ENCODE measurements around the gene TMEM74B.
"Not testable (repeated sequence)": the region's sequence is repeated elsewhere in the genome, so short reads cannot be mapped to it uniquely, and the experiment has no call there.

Gene TMEM74B

DNA sequence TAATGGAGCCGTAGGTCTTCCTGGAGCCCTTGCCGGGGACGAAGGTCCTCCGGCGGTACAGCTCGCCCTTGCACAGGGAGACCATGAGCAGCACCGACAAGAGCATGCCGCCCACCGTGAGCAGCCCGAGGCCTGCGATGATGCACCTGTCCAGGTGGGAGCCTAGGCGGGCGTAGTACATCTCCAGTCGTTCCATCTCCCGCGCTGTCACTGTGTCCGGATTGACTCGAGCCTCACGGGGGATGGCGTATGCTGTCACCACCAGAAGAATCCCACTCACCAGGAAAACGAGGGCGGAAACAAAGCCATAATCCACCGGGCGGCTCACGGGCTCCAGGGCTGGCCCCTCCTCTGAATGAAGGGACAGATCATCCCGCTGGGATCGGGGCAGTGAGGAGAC lies 3.8 kb downstream of the TMEM74B start:
- no peak for FAIRE-seq
- no peak for DNase-seq (ENCODE audit: low spot score)

DNA sequence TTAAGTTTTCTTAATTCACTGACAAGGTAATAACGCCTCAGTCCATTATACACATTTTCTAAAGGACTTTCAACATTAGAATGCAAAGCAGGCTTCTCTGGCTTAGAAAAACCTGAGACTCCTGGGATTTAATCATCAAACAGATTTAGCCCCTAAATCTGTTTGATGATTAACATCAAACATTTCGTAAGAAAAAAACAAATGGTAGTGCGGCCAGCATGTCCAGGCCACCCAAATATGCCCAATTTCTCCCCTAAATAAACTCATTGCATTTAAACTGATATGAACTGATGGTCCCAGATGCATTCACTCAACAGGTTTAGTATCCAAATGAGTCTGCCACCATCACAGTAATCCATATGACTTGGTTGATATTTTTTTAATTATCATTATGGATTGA lies 6.2 kb downstream of the TMEM74B start:
- DNase-seq (ENCODE audit: low spot score): no peak
- FAIRE-seq: no peak

DNA sequence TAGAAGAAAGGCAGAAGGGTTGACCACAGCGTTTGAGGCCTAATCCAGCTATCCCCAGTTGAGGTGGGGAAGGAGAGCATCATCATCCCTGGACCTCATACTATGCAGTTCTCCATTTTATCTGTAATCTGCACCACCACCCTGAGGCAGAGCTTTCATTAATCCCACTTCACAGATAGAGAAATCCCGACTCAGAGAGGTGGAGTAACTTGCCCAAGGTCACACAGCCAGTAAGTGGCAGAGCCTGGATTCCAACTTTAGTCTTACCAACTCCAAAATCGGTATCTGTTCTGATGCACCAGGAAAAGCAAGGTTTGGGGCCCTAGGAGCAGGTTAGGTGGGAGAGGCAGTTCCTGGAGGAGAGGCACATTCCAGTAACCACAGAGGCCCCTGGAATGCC lies 6.7 kb downstream of the TMEM74B start:
- DNase-seq (ENCODE audit: low spot score) (no peak), FAIRE-seq (no peak)

DNA sequence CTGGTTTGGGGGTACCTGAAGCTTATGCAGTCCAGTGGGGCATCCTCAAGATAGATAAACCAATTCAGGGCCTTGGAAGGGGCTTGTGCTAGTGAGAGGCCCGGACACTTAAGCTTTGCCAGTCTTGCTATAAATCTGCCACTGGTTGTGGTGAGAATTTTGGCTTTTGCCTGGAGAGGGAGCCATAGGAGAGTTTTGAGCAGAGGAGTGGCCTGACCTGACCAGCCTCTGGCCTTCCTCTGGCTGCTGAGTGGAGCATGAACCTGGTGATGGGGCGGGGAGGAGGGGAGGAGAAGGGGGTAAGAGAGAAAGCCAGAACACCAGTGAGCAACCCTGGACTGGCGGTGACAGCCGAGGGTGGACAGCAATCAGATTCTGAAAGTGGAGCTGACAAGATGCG lies 7.1 kb downstream of the TMEM74B start:
- DNase-seq (ENCODE audit: low spot score) (peak; percentile 15), FAIRE-seq (no peak)

DNA sequence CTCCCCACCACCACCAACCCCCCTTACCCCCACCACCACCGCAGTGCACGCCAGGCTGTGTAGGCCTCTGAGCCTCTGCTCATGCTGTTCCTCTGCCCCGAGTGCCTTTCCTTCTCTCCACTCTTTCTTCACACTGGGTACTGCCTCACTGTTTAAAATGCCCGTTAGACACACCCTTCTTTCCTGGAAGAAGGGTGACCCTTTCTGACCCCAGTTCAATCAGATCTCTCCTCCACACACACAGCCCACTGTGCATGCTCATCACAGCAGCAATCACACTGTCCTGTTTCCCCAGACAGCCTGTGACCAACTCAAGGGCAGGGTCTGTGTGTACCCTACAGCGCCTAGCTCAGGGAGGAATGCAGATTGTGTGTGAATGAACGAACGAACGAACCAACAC lies 10.0 kb downstream of the TMEM74B start:
- DNase-seq (ENCODE audit: low spot score): no peak
- no peak for FAIRE-seq

DNA sequence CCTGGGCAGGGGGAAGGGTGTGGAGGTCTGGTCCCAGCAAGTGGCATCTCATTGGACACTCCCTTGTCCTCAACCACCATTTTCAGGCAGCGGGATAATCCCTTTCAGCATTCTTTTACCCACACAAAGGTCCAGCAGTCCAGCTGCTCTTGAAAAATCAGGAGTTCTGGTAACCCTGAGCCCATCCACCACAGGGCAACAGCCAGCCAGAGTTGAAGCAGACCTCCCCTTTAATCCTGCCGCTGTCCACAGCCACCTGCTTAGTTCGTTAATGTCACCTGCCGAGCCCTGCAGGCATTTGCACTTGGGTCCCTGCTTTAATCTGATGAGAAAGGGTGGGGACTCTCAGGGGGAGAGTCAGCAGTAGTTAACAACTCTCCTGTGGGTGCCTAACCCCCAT lies 11.1 kb downstream of the TMEM74B start:
- FAIRE-seq: no peak
- DNase-seq (ENCODE audit: low spot score): no peak

DNA sequence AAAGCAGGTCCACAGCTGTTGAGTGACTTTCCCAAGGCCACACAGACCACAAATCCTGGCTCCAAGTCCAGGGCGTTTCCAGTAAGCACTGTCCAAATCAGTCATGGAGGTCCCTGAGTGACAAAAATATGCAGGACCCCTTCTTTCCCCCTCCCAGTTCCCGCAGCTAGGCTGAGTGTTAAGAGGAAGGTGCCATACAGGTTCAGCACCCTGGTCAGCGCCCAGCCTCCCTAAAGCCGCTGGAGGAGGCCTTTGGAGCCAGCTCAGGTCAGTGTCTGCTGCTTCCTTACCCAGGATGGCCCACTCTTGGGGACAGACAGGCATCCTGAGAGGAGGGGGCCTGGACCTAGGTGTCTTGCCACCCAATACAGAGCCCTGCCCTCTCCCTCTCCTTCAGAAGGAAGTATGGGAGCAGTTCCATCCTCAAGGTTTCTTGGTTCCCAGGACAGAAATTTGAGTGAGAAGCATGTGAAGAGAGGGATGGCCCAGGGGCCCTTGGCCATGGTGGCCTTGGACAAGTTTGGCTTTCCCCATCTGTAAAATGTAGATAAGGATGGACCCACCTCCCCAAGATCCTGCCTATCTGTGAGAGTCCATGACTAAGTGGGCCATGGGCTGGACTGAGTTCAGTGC lies 13.2 kb downstream of the TMEM74B start:
- DNase-seq (ENCODE audit: low spot score) (peak; percentile 39), FAIRE-seq (no peak)

DNA sequence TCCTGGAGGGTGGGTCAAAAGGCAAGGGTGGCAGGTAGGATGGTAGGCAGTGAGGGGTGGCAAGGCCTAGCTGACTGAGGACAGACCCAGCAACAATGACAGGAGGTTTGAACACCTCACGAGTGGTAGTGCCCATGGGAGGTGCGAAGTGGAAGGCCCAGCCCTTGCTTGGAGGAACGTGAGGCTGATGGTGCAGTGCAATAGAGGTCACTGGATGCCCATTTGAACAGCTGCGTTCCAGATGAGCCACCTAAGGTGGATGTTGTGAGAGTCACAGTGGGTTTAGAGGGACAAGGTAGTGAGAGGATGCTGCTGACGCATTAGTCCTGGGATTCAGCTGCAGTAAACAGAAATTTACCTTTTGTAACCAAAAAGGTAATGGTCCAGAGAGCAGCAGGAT lies 15.6 kb downstream of the TMEM74B start:
- no peak for DNase-seq (ENCODE audit: low spot score)
- FAIRE-seq: no peak

DNA sequence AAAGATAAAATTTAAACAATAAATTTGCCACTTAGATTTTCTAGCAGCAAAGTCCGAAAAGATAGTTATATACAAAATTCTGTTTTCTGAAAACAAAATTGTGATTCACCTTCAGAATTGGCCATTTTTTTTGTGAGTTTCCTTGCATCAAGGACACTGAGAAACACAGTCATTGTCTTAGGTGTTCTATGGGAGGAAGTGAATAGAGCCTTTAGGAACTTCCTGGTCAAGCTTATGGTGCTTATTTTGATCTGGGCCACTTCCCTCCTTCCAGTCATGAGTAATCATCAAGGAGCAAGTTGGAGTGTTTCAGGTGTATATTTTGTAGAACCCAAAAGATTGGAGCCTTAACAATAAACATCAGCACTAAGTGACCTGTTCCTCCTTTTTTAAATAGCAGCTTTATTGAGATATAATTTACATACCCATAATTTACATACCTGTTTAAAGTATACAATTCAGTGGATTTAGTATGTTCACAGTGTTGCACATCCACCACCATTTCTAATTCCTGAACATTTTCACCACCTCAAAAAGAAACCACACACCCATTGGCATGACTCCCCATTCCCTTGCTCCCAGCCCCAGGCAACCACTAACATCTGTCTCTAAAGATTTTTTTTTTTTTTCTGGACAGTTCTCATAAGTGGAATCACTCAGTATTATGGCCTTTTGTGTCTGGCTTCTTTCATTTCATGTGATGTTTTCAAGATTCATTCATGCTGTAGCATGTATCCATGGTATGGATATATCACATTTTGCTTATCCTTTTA lies 17.6 kb downstream of the TMEM74B start:
- DNase-seq (ENCODE audit: low spot score) (no peak), FAIRE-seq (no peak)

DNA sequence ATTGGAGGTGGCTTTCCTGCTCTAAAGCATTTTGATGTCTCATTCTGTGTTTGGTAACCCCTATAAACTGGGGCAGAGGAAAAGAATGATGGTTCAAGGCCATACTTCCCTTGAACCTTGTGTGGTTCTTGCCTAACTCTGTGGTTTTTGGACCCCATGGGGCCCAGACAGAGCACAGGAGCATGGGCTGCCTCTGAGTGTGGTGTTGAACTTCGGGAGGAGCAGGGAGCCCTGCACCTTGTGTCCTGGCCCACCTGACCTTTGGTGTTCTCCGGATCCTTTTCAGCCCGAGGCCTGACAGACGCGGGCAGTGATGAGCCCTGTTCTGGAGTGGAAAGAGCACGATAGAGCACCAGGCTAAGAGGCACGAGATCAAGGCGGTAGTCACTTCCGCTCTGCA lies 18.8 kb downstream of the TMEM74B start:
- FAIRE-seq: no peak
- no peak for DNase-seq (ENCODE audit: low spot score)

DNA sequence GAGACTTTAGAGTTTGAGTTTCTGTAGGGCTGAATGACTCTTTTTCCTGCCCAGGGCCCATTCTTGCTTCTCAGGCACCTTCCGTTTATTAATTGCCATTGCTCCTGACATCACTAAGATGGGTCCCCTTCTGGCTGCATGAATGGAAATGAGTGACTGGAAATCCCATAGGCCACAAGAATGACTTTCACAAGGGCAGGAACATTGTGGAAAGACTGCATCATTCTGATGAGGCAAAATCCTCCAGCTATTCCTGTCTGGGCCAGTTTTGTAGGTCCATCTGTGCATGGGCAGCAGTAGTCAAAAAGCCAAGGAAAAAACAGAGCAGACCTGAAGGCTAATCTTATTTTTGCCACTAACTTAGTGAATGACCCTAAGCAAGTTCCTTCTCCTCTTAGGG lies 19.3 kb downstream of the TMEM74B start:
- FAIRE-seq: no peak
- no peak for DNase-seq (ENCODE audit: low spot score)

DNA sequence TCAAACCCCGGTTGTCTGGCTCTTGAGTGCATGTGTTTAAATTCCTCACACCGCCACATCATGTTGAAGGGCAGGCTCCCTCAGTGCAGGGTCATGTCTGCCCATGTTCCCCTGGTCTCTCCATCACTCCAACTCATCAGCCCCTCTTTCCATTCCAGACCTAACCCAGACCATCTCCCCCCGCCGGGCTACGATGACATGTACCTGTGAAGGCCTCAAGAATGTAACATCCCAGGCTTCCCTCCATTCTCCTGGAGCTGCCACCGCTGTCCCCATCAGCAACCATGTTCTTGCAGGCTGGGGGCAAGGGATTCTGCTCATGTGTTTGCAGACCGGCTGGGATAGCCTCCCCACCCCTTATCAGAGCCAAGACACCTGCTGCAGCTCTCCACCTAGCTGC lies 19.9 kb downstream of the TMEM74B start:
- FAIRE-seq (no peak), DNase-seq (ENCODE audit: low spot score) (no peak)

DNA sequence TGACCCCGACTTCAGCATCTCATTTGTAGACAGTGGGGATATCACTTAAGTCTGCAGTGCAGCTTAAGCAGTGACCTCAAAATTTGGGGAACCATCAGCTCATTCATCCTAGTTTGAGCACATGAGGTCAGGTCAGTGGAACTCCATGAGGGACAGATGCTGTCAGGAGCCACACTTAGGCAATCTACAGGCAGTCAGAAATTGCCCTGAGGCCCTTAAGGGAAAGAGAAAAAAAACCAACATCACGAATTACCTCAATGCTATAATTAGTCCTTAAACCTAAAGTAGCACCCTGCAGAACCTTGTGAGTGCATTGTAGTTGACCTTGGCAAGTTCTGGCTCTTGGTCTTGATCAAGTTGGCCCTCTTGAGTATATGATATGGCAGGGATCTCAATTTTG lies 21.1 kb downstream of the TMEM74B start:
- FAIRE-seq (no peak), DNase-seq (ENCODE audit: low spot score) (no peak)

DNA sequence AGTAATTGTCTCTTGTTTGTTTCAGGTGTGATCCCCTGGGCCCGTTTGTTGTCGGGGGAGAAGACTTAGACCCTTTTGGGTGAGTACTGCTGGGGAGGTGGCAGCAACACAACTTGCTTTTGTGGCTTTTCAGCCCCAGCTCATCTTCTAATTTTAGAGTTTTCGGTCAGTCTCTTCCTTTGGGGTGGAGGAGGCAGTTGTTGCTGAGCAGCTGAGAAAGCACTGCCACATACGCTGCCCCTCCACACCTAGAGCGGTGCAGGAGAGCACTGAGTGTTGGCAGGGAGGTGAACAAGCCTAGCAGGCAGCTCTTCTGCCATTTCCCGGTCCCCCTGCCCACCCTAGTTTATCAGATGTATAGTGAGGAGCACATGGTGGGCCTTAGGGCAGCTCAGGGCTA lies 21.7 kb downstream of the TMEM74B start:
- DNase-seq (ENCODE audit: low spot score) (no peak), FAIRE-seq (no peak)

DNA sequence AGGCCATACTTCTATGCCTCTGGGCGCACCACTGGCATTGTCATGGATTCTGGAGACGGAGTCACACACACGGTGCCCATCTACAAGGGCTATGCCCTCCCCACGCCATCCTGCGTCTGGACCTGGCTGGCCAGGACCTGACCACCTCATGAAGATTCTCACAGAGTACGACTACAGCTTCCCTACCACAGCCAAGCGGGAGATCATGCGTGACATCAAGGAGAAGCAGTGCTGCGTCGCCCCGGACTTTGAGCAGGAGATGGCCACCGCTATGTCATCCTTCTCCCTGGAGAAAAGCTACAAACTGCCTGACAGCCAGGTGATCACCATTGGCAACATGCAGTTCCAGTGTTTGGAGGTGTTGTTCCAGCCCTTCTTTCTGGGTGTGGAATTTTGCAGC lies 23.8 kb downstream of the TMEM74B start:
- FAIRE-seq (no peak), DNase-seq (ENCODE audit: low spot score) (no peak)

DNA sequence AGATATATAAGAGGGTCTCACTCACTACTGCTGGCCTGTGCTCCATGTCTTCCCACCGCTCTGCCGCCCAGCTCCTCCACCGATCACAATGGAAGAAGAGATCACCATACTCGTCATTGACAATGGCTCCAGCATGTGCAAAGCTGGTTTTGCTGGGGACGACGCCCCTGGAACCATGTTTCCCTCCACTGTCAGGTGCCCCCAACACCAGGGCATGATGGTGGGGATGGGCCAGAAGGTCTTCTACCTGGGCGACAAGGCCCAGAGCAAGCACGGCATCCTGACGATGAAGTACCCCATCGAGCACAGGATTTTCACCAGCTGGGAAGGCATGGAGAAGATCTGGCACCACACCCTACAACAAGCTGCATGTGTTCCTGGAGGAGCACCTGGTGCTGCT lies 24.3 kb downstream of the TMEM74B start:
- FAIRE-seq: peak; percentile 32
- no peak for DNase-seq (ENCODE audit: low spot score)

DNA sequence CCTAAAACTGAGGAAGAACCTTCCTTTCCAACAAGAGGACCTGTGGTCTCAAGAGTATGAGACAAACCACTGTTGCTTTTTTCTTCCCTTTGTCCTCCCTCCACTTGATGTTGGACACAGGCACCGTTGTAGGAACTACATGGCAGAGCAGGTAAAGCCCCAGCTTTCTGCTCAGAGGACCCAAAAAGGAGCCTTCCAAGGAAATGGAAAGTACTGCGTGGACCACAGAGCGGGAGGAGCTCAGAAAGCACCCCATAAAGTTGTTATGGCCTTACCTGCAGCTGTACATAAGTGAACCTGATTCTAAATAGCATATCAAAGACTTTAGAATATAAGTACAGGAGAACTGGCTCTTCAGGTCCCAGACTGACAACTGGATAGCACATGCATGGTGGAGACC lies 29.4 kb downstream of the TMEM74B start:
- no peak for DNase-seq (ENCODE audit: low spot score)
- FAIRE-seq: no peak

DNA sequence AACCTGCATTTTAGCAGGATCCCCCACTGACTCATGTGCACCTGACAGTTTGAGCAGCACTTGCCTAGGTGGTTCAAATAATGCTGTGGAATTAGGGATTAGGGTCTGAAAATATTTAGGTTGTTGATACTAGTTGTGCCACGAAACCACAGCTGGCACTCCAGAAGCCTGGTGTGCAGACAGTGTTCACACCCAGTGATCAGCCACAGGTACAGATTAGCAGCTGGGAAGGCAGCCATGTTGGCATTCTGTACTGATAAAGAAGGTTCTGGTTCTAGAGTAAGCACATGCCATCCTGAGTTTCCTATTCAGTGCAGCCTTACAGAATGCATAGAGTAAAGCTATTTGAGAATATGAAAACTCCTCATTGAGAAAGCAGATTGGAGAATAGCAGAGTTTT lies 30.1 kb downstream of the TMEM74B start:
- DNase-seq (ENCODE audit: low spot score) (no peak), FAIRE-seq (no peak)

DNA sequence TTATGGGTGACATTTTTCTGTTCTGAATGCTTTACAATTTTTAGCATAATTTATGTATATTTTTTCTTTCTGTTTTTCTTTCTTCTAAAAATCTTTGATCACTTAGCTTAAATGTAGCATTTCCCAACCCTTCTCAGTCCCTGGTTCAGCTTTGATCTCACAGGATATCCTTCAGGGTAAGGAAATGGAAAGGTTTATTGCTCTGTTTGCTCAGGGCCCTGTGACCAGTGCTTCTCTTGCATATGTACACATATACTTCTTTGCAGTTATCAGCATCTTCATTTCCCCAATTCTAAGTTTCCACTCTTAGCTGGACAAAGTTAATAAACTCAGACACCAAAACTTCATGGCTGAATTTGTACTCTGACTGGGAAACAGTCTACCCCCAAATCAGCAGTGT lies 30.6 kb downstream of the TMEM74B start:
- DNase-seq (ENCODE audit: low spot score) (no peak), FAIRE-seq (no peak)

DNA sequence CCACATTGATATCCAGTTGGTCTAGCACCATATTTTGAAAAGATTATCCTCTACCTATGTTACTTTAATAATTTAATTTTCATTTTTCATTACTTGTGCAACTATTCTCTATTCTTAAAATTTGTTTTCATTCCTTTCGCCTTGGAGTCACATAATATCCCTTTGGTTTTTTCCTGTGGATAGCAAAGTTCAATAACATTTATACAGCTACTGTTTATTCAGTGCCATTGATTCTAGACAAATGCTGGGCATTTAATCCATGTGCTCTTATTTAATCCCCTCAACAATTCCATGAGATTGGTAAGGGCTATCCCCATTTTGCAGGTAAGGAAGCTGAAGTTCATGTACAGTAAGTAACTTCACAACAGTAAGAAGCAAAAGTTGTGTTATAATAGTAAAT lies 33.8 kb downstream of the TMEM74B start:
- DNase-seq (ENCODE audit: low spot score) (no peak), FAIRE-seq (no peak)

DNA sequence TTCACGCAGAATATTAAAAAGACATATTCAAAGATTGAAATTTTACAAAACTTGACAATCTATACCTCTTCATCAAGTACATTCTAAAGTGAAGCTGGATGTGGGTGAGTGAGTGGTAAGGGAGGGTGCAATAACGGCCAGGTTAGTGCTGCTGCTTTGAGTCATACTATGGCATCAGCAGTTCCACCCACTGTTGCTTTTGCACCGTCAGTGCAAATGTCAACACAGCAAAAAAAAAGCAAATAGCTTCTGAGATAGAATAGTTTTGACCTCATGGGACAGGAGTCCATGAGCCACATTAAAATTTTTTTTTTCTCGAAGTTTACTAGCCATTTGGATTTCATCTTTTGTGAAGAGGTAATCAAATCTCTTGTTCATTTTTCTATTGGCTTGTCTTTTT lies 34.6 kb downstream of the TMEM74B start:
- DNase-seq (ENCODE audit: low spot score) (no peak), FAIRE-seq (no peak)

DNA sequence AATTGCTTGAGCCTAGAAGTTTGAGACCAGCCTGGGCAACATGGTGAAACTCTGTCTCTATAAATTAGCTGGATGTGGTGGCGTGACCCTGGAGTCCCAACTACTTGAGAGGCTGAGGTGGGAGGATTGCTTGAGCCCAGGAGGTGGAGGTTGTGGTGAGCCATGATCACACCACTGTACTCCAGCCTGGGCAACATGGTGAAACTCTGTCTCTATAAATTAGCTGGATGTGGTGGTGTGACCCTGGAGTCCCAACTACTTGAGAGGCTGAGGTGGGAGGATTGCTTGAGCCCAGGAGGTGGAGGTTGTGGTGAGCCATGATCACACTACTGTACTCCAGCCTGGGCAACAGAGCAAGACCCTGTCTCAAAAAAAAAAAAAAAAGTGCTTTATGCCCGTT lies 35.0 kb downstream of the TMEM74B start:
- DNase-seq (ENCODE audit: low spot score): not testable (repeated sequence)
- peak; percentile 94 for FAIRE-seq

DNA sequence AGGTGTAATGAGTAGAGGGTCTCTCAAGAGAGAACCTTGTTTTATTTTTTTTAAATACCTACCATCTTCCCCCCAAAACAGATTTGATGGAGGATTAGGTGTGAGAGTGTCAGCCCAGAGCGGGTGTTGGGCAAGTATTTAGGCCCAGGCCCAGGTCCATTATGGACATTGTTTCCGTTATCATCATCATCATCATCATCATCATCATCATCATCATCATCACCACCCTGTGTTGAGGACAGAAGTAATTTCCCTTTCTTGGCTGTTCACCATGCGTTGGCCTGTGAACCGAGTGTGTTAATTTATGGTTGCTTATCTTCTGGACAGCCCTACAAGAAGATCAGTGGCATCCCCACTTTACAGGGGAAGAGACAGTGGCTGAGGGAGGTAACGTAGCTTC lies 37.8 kb downstream of the TMEM74B start:
- DNase-seq (ENCODE audit: low spot score) (no peak), FAIRE-seq (no peak)
